Activated CD8-positive, alpha-beta memory T cell treated with anti-CD3 and anti-CD28 coated beads for 36 hours (primary cell): ENCODE data around the gene DCANP1. TPM values are rescaled to one million over a fixed set of nuclear protein-coding genes. Genes with fewer than 3 reads are reported as not detected.

ENCODE experiments used
- CTCF ChIA-PET: fragments of 350-600 bp; sonication (Branson Sonifier 250); formaldehyde crosslinking; loops from one replicate; lab custom pipeline; 2021; ENCODE audit warnings: antibody characterized with exemption; lab: Charles Lee
- POLR2A ChIA-PET: fragments of 350-600 bp; sonication (Branson Sonifier 250); formaldehyde crosslinking; loops from one replicate; lab custom pipeline; 2021; ENCODE audit warnings: antibody characterized with exemption; lab: Charles Lee
- total RNA-seq, 2 experiments: library from RNA; stranded (reverse); gene quantifications; one replicate each; pipeline ENCODE4 v1.2.3, GENCODE V29; 2021

DCANP1 gene
- total RNA-seq, 2 experiments from 2014 or later = not detected

DNA sequence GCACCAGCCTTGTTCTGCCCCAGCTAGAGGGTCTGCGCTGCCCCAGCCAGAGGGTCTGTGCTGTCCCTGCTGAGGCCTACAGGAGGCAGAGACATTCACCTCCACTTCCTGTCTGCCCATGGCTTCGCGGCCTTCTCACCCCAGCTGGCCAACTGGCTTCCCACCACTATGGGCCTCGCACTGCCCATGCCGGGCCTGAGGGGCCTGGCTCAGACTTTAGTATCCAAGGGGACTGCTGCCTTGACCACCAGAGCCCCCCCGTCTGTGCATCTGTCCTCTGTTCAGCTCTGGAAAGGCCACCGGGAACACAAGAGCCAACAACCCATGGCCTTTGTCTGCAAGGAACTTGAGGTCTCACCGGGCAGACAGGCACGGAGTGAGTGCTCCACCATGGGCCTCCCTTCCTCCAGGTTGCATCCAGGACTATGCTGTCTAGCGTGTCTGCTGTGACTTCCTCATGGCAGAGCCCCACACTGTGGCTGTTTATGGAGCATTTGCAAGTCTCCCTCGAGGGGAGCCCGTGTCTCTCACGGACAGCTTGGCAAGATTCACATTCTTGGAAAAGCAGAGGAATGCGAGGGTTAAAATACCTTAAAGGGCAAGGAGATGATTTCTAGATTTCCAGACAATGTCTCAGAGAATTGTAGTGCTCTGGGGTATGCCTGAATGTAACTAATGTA lies 1.7 kb downstream of the DCANP1 start:
- POLR2A ChIA-PET = no interaction called here
- CTCF ChIA-PET = no interaction called here

- ChIA-PET CTCF (no interaction called here), POLR2A (no interaction called here)
These were observed 2.3 kb downstream of the DCANP1 start for GRCh38 chr5:135444881-135445280.

DNA sequence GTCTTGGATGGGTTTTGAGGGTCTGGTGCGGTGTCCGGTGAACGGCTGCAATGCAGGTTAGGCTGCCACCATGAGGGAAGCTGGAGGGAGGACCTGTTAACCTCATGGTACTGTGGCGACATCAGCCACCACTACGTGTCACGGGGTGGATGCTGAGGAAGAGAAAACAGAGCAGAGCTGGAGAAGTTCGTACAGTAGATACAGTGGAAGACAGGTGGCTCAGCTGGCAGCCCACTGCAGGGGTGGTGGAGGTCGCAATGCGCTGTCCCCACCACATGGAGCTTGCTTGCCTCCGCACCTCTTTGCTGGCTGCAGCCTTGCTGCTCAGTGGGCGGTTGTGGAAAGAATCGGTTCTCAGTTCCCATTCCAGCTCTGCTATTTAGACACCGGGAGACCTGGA lies 2.8 kb downstream of the DCANP1 start:
- CTCF ChIA-PET = no interaction called here

GRCh38 chr5:135443161-135443960 lies 3.8 kb downstream of the DCANP1 start:
- CTCF ChIA-PET = no interaction called here
- POLR2A ChIA-PET = no interaction called here

More for the DNA sequence above, 2.8 kb downstream of the DCANP1 start:
- POLR2A ChIA-PET = no interaction called here

GRCh38 chr5:135442431-135443160 lies 4.6 kb downstream of the DCANP1 start:
- ChIA-PET CTCF (no interaction called here), POLR2A (no interaction called here)

- CTCF ChIA-PET = no interaction called here
These were observed 5.2 kb downstream of the DCANP1 start for GRCh38 chr5:135441919-135442318.

DNA sequence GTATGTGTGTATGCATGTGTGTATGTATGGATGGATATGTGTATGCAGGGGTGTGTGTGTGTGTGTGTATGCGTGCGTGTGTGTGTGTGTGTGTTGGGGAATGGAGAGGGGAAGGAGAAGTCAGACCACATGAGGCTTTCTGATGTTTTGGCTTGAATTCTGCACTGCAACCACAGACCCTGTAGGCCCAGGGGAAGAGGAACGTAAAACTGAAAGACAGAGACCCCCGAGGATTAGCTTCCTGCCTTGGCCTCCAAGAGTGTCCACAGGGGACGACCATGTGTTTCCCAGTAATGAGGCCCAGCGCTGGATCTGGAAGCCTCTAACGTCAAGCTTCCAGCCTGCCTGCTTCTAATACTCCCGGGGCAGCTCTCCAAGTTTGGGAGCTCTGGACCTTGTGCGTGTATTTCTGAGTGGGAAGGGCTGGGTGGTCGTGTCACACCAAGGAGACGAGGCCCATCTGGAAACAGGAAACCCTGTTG lies 5.8 kb downstream of the DCANP1 start:
- CTCF ChIA-PET = no interaction called here
- POLR2A ChIA-PET = no interaction called here

More at GRCh38 chr5:135441919-135442318, 5.2 kb downstream of the DCANP1 start:
- POLR2A ChIA-PET = no interaction called here

- CTCF ChIA-PET = interaction anchor here (1.4 kb wide), 1 partner anchor 15 kb away, joined by 5 read pairs; no protein-coding TSS in a partner anchor
- POLR2A ChIA-PET = no interaction called here
These were observed 6.2 kb downstream of the DCANP1 start for GRCh38 chr5:135440916-135441315.

DNA sequence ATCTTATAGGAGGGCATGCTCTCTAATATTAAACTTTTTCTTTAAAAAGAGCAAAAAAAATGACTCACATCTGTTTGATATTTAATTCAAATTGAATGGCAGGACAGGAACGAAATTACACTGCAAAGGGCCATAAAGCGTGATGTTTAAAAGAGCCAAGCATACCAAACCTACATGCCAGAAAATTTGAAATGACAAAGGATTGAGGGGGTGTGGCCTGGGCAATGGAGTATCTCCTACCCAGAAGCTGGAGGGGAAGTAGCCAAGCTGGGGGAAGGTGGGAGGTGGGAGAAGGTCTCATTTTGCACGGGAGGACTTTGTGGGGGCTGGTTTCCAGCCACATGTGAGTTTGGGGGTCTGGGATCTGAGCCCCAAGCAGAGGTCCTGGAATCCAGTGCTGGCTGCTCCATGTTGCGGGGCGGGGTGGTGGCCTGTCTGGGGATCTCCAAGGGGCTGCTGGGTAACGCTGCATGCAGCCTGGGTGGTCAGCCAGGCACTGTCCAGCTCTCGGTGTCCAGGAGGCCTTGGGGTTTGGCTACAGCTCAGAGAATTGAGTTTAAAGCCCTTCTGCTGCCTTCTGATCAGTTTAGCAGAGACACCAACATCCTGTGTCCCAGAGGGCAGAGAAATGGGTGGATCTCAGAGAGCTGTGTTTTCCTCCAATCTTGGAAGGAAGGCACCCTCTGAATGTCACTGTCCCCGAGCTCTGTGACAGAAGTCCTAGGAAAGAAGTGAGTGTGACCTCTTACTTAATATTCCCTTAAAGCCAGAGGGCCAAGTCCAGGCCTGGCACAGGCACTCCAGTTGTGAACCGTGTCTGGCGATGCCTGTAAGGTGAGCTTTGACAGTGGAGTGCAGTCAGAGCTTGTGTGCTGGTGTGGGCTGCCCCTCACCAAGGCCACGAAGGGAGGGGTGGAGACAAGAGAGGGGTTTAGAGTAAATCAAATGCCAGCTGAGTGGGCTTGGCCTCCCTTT lies 7.6 kb downstream of the DCANP1 start:
- ChIA-PET POLR2A (no interaction called here), CTCF (interaction anchor here (1.4 kb wide), 1 partner anchor 14 kb away, joined by 5 read pairs; no protein-coding TSS in a partner anchor)

- CTCF ChIA-PET = interaction anchor here (1.4 kb wide), 1 partner anchor 13 kb away, joined by 5 read pairs; no protein-coding TSS in a partner anchor
- POLR2A ChIA-PET = no interaction called here
These were observed 8.4 kb downstream of the DCANP1 start for GRCh38 chr5:135438636-135439221.

GRCh38 chr5:135437796-135438560 lies 9.2 kb downstream of the DCANP1 start:
- POLR2A ChIA-PET = no interaction called here
- CTCF ChIA-PET = interaction anchor here (1.4 kb wide), 1 partner anchor 12 kb away, joined by 5 read pairs; no protein-coding TSS in a partner anchor

DNA sequence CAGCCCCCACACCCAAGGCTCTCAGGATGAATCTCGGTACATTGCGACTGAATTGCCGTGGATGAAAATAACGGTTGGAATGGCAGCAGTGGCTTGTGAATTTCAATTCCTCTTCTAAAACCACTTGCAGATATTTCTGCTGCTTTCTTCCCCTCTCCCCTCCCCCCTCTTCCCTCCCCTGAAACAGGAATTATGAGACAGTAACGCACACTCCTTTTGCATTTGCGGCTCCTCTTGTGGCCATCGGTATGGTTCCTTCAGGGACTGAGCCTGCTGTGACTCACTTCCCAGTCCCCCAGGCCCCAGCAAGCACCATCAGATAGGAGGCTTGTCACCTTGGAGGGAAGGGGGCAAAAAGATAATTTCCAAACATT lies 9.7 kb downstream of the DCANP1 start:
- CTCF ChIA-PET = interaction anchor here (1.4 kb wide), 1 partner anchor 11 kb away, joined by 5 read pairs; no protein-coding TSS in a partner anchor
- POLR2A ChIA-PET = no interaction called here

GRCh38 chr5:135436951-135437418 lies 10.2 kb downstream of the DCANP1 start:
- CTCF ChIA-PET = interaction anchor here (1.4 kb wide), 1 partner anchor 11 kb away, joined by 5 read pairs; no protein-coding TSS in a partner anchor
- POLR2A ChIA-PET = no interaction called here

GRCh38 chr5:135435467-135436330 lies 11.4 kb downstream of the DCANP1 start:
- ChIA-PET POLR2A (no interaction called here), CTCF (no interaction called here)

GRCh38 chr5:135434591-135435466 lies 12.3 kb downstream of the DCANP1 start:
- CTCF ChIA-PET = no interaction called here
- POLR2A ChIA-PET = no interaction called here
